22Rv1 (cell line): ENCODE measurements around the gene MN1.

ENCODE experiments used
- ZFX ChIP-seq: fragments of 450-650 bp; IDR thresholded peaks from 2 replicates; pipeline ENCODE4 v1.6.1; 2017; ENCODE audit warnings: antibody characterized with exemption, borderline replicate concordance
- TF ChIP-seq, protein P1 (sequence below): fragments of 450-650 bp; IDR thresholded peaks from 2 replicates; pipeline ENCODE4 v1.5.1; 2017; ENCODE audit warnings: mild to moderate bottlenecking

DNA sequence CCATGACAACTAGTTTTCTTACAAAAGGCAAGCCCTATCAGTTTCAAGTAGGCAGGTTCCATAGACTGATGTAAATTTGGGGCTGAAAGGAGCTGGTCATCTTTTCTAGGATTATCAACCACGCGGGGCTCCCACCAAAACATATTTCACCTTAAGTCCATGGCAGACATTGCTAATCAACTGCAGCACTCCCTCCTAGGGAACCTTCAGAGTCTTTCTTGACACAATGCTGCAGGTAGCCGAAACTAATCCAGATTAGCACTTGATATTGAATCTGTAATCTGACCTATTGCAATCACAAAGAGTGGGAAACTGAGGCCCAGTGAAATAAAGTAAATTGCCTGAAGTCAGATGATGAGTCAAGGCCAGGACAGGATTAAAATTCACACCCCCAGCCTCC is 32.5 kb downstream of the MN1 start:
- TF ChIP-seq, protein P1, sequence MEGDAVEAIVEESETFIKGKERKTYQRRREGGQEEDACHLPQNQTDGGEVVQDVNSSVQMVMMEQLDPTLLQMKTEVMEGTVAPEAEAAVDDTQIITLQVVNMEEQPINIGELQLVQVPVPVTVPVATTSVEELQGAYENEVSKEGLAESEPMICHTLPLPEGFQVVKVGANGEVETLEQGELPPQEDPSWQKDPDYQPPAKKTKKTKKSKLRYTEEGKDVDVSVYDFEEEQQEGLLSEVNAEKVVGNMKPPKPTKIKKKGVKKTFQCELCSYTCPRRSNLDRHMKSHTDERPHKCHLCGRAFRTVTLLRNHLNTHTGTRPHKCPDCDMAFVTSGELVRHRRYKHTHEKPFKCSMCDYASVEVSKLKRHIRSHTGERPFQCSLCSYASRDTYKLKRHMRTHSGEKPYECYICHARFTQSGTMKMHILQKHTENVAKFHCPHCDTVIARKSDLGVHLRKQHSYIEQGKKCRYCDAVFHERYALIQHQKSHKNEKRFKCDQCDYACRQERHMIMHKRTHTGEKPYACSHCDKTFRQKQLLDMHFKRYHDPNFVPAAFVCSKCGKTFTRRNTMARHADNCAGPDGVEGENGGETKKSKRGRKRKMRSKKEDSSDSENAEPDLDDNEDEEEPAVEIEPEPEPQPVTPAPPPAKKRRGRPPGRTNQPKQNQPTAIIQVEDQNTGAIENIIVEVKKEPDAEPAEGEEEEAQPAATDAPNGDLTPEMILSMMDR: no peak
- no peak for TF ChIP-seq ZFX
